ENCODE data around the gene CCNY.

DNA sequence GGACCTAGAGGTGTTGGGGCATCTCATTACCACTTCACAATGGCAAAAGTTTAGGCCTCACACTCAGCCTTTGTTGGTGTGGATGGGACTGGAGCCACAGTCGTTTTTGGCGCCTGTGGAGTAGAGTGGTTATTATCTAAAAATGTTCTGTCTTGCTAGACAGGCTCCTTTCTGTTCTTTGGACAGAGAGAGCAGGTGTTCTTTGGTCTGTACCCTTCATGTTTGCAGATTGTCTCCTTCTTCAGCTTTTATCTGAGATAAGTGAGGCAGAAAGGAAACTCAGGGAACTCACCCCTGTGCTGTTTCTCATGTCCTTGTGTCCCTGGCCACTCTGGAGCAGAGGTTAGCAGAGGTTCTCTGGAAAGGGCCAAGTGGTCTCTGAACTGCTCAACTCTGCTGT lies 103.7 kb downstream of the CCNY start:
- TF ChIP-seq, protein P1, sequence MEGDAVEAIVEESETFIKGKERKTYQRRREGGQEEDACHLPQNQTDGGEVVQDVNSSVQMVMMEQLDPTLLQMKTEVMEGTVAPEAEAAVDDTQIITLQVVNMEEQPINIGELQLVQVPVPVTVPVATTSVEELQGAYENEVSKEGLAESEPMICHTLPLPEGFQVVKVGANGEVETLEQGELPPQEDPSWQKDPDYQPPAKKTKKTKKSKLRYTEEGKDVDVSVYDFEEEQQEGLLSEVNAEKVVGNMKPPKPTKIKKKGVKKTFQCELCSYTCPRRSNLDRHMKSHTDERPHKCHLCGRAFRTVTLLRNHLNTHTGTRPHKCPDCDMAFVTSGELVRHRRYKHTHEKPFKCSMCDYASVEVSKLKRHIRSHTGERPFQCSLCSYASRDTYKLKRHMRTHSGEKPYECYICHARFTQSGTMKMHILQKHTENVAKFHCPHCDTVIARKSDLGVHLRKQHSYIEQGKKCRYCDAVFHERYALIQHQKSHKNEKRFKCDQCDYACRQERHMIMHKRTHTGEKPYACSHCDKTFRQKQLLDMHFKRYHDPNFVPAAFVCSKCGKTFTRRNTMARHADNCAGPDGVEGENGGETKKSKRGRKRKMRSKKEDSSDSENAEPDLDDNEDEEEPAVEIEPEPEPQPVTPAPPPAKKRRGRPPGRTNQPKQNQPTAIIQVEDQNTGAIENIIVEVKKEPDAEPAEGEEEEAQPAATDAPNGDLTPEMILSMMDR (IDR thresholded peaks at IDR 0.05) = no peak
- no peak for TF ChIP-seq POLR2A (IDR thresholded peaks at IDR 0.05)
- no peak for TF ChIP-seq POLR2AphosphoS5 (IDR thresholded peaks at IDR 0.05)
